ENCODE measurements around the gene FNDC11.

DNA sequence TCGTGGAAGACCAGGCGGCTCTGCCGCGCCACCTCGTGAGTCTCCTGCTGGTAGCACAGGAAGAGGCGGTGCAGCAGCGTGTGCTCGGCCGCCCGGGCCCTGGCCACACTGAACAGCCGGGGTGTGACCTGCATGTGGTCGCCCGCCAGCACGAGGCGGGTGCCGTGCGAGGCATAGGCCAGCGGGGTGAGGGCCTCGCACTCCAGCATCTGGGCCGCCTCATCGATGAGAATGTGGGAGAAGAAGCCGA is 13.1 kb downstream of the FNDC11 start:
- TF ChIP-seq, protein P1, sequence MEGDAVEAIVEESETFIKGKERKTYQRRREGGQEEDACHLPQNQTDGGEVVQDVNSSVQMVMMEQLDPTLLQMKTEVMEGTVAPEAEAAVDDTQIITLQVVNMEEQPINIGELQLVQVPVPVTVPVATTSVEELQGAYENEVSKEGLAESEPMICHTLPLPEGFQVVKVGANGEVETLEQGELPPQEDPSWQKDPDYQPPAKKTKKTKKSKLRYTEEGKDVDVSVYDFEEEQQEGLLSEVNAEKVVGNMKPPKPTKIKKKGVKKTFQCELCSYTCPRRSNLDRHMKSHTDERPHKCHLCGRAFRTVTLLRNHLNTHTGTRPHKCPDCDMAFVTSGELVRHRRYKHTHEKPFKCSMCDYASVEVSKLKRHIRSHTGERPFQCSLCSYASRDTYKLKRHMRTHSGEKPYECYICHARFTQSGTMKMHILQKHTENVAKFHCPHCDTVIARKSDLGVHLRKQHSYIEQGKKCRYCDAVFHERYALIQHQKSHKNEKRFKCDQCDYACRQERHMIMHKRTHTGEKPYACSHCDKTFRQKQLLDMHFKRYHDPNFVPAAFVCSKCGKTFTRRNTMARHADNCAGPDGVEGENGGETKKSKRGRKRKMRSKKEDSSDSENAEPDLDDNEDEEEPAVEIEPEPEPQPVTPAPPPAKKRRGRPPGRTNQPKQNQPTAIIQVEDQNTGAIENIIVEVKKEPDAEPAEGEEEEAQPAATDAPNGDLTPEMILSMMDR (IDR thresholded peaks at IDR 0.05): no peak
- TF ChIP-seq POLR2A (IDR thresholded peaks at IDR 0.05): no peak
